DMS 273 (cell line): ENCODE data around the gene XRCC6.
"Not testable (repeated sequence)": the region's sequence is repeated elsewhere in the genome, so short reads cannot be mapped to it uniquely, and the experiment has no call there.

Source experiments
- DNase-seq: peaks from one replicate; lab custom pipeline; 2025; ENCODE audit not compliant: unreplicated experiment; lab: John Stamatoyannopoulos, UW

Gene XRCC6

DNA sequence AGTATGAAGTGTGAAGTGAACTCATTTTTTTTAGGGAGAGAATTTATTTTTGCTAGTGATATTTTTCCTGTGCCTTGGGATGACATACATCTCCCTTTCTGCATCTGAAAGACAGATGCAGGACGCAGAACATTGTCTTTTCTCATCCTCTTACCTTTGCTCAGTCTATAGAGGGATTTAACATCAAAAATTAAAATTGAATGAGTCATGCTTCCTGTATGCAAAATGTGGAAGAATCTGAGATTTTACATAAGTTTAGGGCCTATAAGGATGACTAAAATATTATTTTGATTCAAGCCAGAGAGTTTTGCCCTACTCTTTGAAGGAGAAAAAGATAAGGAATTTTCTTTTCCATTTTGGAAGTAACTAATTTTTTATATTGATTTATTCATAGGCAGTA lies 27.3 kb downstream of the XRCC6 start:
- DNase-seq, result no peak

DNA sequence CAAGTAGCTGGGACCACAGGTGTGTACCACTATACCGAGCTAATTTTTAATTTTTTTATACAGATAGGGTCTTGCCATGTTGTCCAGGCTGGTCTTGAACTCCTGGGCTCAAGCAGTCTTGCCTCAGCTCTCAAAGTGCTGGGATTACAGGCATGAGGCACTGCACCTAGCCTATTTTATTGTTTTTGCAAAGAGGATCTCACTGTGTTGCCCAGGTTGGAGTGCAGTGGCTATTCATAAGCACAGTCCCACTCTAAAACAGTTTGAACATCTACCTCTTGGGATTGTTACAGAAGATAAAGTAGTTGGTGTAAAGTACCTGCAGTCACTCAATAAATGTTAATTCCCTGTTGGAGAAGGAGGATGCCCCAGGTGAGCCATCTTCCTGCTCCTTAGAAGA lies 29.1 kb downstream of the XRCC6 start:
- no peak for DNase-seq

DNA sequence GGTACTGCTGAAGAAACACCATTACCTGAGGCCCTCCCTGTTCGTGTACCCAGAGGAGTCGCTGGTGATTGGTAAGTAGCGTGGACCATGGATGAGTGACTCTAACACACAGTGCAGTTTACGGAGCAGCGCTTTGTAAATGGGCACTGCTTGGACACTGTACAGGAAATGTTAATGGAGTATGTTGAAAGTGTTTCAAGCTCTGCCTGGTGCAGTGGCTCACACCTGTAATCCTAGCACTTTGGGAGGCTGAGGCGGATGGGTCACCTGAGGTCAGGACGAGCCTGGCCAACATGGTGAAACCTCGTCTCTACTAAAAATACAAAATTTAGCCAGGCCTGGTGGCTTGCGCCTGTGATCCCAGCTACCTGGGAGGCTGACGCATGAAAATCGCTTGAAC lies 29.7 kb downstream of the XRCC6 start:
- no peak for DNase-seq

DNA sequence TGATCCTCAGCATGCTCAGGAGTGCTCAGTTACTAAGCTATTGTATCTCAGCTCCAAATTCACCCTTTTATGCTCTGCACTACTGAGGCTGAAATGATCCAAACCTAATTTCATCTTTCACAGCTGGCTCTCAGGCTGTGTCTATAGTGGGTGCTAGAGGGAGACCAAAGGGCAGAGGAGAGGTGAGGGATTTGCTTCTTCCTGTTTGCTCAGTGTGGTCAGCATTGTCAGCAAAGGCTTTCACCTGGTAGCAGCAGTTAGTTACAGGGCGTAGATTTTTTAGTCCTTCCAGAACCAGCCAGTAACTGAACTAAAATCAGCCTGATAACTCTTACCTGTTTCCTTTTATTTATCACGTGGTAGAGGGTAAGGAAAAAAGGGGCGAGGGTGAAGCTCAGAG lies 33.2 kb downstream of the XRCC6 start:
- DNase-seq, result no peak

GRCh38 chr22:41656556-41656955 lies 35.5 kb downstream of the XRCC6 start:
- DNase-seq, result no peak

- DNase-seq, result no peak
Measured at GRCh38 chr22:41657709-41658108, 36.6 kb downstream of the XRCC6 start.

DNA sequence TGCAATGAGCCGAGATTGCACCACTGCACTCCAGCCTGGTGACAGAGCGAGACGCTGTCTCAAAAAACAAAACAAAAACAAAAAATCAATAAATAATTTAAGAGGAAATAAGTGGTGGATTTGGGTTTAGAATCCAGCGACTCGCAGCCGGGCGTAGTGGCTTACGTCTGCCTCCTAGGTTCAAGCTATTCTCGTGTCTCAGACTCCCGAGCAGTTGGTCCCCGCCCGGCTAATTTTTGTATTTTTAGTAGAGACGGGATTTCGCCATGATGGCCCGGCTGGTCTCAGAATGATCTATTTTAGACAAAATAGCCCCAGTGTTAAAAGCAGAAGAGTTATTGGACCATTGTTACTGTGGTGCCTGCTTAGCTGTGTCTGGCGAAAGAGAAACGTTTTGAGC lies 37.8 kb downstream of the XRCC6 start:
- DNase-seq, result no peak

DNA sequence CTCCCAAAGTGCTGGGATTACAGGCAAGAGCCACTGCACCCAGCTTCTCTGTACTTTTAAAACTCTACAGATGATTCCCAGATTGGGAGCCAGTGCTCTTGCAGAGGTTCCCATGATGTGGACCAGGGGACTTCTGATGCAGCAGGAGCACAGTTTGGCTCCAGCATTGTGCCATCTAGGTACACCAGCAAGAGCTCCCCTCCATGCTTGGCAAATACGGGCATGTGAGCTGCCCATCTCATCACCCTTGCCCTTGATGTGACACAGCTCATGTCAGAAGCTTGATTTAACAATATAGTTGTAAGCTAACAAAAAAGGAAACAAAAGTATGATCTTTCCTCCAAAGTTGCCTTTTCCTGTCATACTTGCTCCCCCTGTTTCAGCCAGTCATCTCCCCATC lies 38.8 kb downstream of the XRCC6 start:
- no peak for DNase-seq

DNA sequence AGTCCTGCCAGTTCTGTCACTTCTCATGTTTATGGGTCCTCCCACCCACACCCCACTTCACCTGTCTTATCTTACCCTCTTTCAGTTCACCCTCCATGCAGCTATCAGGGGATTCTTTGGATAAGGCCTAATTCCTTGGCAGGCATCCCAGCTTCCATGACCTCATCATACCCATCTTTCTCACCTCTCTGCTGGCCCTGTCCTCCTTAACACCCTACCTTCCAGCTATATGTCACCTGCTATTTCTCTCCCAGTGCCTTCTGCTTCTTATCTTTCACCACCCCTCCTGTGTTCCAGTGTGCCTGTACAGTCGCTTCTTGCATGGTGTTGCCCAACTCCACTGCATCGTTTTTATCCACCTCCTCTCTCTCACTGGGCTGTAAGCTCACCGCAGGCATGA lies 39.3 kb downstream of the XRCC6 start:
- peak; percentile 7 for DNase-seq

DNA sequence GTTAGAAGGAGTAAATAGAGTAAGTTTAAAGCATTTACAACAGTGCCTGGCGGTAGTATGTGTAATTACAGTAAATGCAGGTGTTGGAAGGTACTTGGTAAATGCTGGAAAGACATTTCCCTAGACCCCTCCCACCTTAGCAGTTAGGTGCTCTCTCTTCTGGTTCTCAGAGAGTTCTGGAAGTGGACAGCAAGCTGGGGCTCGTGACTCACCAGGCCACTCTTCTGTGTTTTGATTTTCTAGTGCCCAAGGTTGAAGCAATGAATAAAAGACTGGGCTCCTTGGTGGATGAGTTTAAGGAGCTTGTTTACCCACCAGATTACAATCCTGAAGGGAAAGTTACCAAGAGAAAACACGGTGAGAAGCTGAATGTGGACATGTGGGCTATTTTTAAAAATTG lies 40.0 kb downstream of the XRCC6 start:
- no peak for DNase-seq

GRCh38 chr22:41661713-41662112 lies 40.6 kb downstream of the XRCC6 start:
- no peak for DNase-seq

DNA sequence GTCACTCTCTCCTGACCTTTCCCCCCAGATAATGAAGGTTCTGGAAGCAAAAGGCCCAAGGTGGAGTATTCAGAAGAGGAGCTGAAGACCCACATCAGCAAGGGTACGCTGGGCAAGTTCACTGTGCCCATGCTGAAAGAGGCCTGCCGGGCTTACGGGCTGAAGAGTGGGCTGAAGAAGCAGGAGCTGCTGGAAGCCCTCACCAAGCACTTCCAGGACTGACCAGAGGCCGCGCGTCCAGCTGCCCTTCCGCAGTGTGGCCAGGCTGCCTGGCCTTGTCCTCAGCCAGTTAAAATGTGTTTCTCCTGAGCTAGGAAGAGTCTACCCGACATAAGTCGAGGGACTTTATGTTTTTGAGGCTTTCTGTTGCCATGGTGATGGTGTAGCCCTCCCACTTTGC lies 42.5 kb downstream of the XRCC6 start:
- DNase-seq, result not testable (repeated sequence)

GRCh38 chr22:41664490-41664889 lies 43.4 kb downstream of the XRCC6 start:
- no peak for DNase-seq

- peak; percentile 16 for DNase-seq
Measured at GRCh38 chr22:41664951-41665350, 43.9 kb downstream of the XRCC6 start.

- DNase-seq, result no peak
Measured at GRCh38 chr22:41668971-41669911, 48.1 kb downstream of the XRCC6 start.

GRCh38 chr22:41672096-41672495 lies 51.0 kb downstream of the XRCC6 start:
- DNase-seq, result not testable (repeated sequence)

GRCh38 chr22:41672780-41673509 lies 51.9 kb downstream of the XRCC6 start:
- DNase-seq, result peak; percentile 34

- no peak for DNase-seq
Measured at GRCh38 chr22:41674846-41675340, 53.8 kb downstream of the XRCC6 start.

- DNase-seq, result no peak
Measured at GRCh38 chr22:41676134-41676533, 55.0 kb downstream of the XRCC6 start.

GRCh38 chr22:41681616-41682015 lies 60.5 kb downstream of the XRCC6 start:
- DNase-seq, result no peak

DNA sequence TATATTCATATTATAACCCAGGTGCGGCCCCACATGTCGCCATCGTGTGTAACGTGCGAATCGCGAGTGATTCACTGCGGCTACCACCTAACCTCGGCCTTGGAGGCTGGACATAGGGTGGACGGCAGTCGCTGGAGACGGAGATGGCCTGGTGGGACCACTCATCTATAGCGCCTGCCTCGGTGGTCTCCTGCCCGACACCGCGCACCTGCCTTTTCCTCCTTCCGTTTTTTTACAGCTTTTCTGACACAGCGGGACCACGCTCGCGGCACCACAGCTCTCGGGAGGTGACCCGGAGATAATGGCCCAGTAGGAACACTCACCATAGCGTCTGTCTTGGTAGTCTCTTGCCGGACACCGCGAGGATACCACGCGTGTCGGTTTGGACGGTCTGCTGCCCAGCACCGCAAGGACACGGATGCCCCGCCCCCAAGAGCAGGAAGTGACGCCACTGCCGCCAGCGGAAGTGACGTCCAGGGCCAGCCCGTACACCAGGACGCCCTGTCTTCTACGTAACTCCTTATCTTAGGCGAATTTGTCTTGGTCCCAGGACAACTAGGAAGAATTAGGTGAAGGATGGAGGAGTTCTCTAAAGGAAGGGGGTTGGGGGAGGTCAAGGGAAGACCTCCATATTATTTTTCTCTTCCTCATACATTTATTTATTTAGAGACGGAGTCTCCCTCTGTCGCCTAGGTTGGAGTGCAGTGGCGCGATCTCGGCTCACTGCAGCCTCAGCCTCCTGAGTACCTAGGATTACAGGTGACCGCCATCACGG lies 61.1 kb downstream of the XRCC6 start:
- DNase-seq, result peak; percentile 75
